Measurements from ENCODE around the gene PLK4.
"Not testable (repeated sequence)": the region's sequence is repeated elsewhere in the genome, so short reads cannot be mapped to it uniquely, and the experiment has no call there.

The PLK4 gene

GRCh38 chr4:127899682-127900081 lies 19.0 kb downstream of the PLK4 start:
- in situ Hi-C loops (cut with HindIII; ENCODE audit: low sequenced_read_pairs), result not testable (repeated sequence)

- in situ Hi-C loops (cut with HindIII; ENCODE audit: low sequenced_read_pairs), result no loop called here
Observed at GRCh38 chr4:127905029-127905428, 24.3 kb downstream of the PLK4 start.

GRCh38 chr4:127916512-127916911 lies 35.8 kb downstream of the PLK4 start:
- in situ Hi-C loops (cut with HindIII; ENCODE audit: low sequenced_read_pairs), result no loop called here

- in situ Hi-C loops (cut with HindIII; ENCODE audit: low sequenced_read_pairs), result no loop called here
Observed at GRCh38 chr4:127917151-127917550, 36.5 kb downstream of the PLK4 start.

- in situ Hi-C loops (cut with HindIII; ENCODE audit: low sequenced_read_pairs), result no loop called here
Observed at GRCh38 chr4:127920521-127920920, 39.8 kb downstream of the PLK4 start.

- in situ Hi-C loops (cut with HindIII; ENCODE audit: low sequenced_read_pairs), result no loop called here
Observed at GRCh38 chr4:127922226-127922625, 41.5 kb downstream of the PLK4 start.

- in situ Hi-C loops (cut with HindIII; ENCODE audit: low sequenced_read_pairs), result not testable (repeated sequence)
Observed at GRCh38 chr4:127925720-127926119, 45.0 kb downstream of the PLK4 start.

GRCh38 chr4:127930175-127930574 lies 49.5 kb downstream of the PLK4 start:
- in situ Hi-C loops (cut with HindIII; ENCODE audit: low sequenced_read_pairs), result no loop called here

- in situ Hi-C loops (cut with HindIII; ENCODE audit: low sequenced_read_pairs), result not testable (repeated sequence)
Observed at GRCh38 chr4:127931836-127932235, 51.1 kb downstream of the PLK4 start.

GRCh38 chr4:127936974-127937373 lies 56.3 kb downstream of the PLK4 start:
- in situ Hi-C loops (cut with HindIII; ENCODE audit: low sequenced_read_pairs), result no loop called here
